GM13976 (cell line): Measurements from ENCODE around the gene FAH.
A peak's percentile ranks its signal among the peaks of the same experiment; 100 is the strongest.

Experiments used
- DNase-seq: peaks from one replicate; pipeline ENCODE4 v3.0.0; 2012; ENCODE audit warnings: low spot score
- CTCF ChIP-seq: IDR thresholded peaks from 2 replicates; pipeline ENCODE4 v1.5.1; 2012; ENCODE audit warnings: borderline replicate concordance, mild to moderate bottlenecking; ENCODE audit not compliant: insufficient read depth; ENCODE audit errors: extremely low read depth, missing control alignments, control extremely low read depth
- in situ Hi-C: fragments of 300-500 bp; cut with MboI; formaldehyde crosslinking; loops from one replicate; pipeline ENCODE4 v1.12.0; 2022; ENCODE audit warnings: low sequenced_read_pairs, mixed read lengths, inconsistent platforms; ENCODE audit not compliant: unreplicated experiment

Gene FAH

GRCh38 chr15:80173022-80173759 is 20.4 kb downstream of the FAH start:
- TF ChIP-seq CTCF, result peak; percentile 72
- in situ Hi-C loops, result loop anchor here (25.0 kb wide), 1 partner anchor 286 kb away; the partner anchor contains the start of gene MTHFS

GRCh38 chr15:80174017-80174746 is 21.4 kb downstream of the FAH start:
- in situ Hi-C loops, result loop anchor here (25.0 kb wide), 1 partner anchor 287 kb away; the partner anchor contains the start of gene MTHFS
- TF ChIP-seq CTCF, result no peak
- DNase-seq, result no peak

More at GRCh38 chr15:80173022-80173759, 20.4 kb downstream of the FAH start:
- DNase-seq, result peak; percentile 83

- TF ChIP-seq CTCF, result no peak
- DNase-seq, result no peak
- in situ Hi-C loops, result no loop called here
Measured at GRCh38 chr15:80175436-80175835, 22.6 kb downstream of the FAH start.

- in situ Hi-C loops, result no loop called here
- TF ChIP-seq CTCF, result no peak
- no peak for DNase-seq
Measured at GRCh38 chr15:80176443-80176842, 23.6 kb downstream of the FAH start.

GRCh38 chr15:80177156-80177555 is 24.4 kb downstream of the FAH start:
- in situ Hi-C loops, result no loop called here
- DNase-seq, result no peak
- TF ChIP-seq CTCF, result no peak

GRCh38 chr15:80179025-80179759 is 26.4 kb downstream of the FAH start:
- DNase-seq, result no peak
- in situ Hi-C loops, result no loop called here
- no peak for TF ChIP-seq CTCF
